Breast epithelium (tissue), 4 donors: ENCODE data around the gene CORO7. TPM values are rescaled to one million over a fixed set of nuclear protein-coding genes. Genes with fewer than 3 reads are reported as not detected.

Experiments
- DNase-seq, 2 donors: peaks; one replicate each; pipeline ENCODE4 v3.0.0-alpha.2; 2019; ENCODE audit warnings: low spot score in 2 of 2
- H3K27ac ChIP-seq, 2 donors: fragments of 200-600 bp; sonication (generic) in 1 of 2; one replicate each; pipeline ENCODE4 v1.5.1; 2016 to 2019; ENCODE audit warnings: mild to moderate bottlenecking in 1 of 2
- H3K27me3 ChIP-seq, 2 donors: fragments of 200-600 bp; sonication (generic) in 1 of 2; one replicate each; pipeline versions ENCODE4 v1.5.1 to v1.6.0; 2017 to 2019; ENCODE audit warnings: control low read depth in 1 of 2, mild to moderate bottlenecking in 1 of 2
- H3K36me3 ChIP-seq: fragments of 200-600 bp; one replicate; pipeline ENCODE4 v1.5.1; 2019
- H3K4me1 ChIP-seq, 2 donors: fragments of 200-600 bp; sonication (generic); one replicate each; pipeline ENCODE4 v1.5.1; 2016 to 2019; ENCODE audit warnings: control low read depth in 1 of 2
- H3K4me3 ChIP-seq, 3 donors: fragments of 200-600 bp; sonication (generic); 1 replicate in 2 of 3; 2 replicates in 1 of 3; pipeline ENCODE4 v1.5.1; 2016 to 2019; ENCODE audit warnings: mild to moderate bottlenecking in 3 of 3, moderate library complexity in 2 of 3
- H3K9me3 ChIP-seq, 2 donors: fragments of 200-600 bp; sonication (generic) in 1 of 2; one replicate each; pipeline ENCODE4 v1.5.1; 2016 to 2019; ENCODE audit warnings: control low read depth in 1 of 2
- POLR2A ChIP-seq: fragments of 450-650 bp; IDR thresholded peaks from one replicate; pipeline ENCODE4 v1.6.1; 2016; ENCODE audit warnings: antibody characterized with exemption, mild to moderate bottlenecking, moderate library complexity
- POLR2AphosphoS5 ChIP-seq, 3 donors: sonication (generic); formaldehyde crosslinking; IDR thresholded peaks; one replicate each; pipeline ENCODE4 v1.6.1; 2017; ENCODE audit warnings: antibody characterized with exemption in 3 of 3
- intact Hi-C: fragments of 100-400 bp; cut with DNase I; formaldehyde crosslinking; loops from one replicate; pipeline ENCODE4 v1.15.1; 2023; ENCODE audit warnings: low total_unique reads
- total RNA-seq, 3 donors: library from RNA; depleted of rRNA; stranded (reverse); fragments of >200 nt; gene quantifications; one replicate each; pipeline ENCODE4 v1.1.0, GENCODE V29; 2016
- TF ChIP-seq, protein P1 (sequence below), 3 donors: fragments of 450-650 bp; IDR thresholded peaks; one replicate each; pipeline ENCODE4 v1.5.1; 2016 to 2017; ENCODE audit warnings: antibody characterized with exemption in 3 of 3, mild to moderate bottlenecking in 3 of 3, moderate library complexity in 3 of 3

CORO7 gene
- total RNA-seq, 3 donors from 2014 or later, result 19.7 to 25.9 (median 22.7) TPM

DNA sequence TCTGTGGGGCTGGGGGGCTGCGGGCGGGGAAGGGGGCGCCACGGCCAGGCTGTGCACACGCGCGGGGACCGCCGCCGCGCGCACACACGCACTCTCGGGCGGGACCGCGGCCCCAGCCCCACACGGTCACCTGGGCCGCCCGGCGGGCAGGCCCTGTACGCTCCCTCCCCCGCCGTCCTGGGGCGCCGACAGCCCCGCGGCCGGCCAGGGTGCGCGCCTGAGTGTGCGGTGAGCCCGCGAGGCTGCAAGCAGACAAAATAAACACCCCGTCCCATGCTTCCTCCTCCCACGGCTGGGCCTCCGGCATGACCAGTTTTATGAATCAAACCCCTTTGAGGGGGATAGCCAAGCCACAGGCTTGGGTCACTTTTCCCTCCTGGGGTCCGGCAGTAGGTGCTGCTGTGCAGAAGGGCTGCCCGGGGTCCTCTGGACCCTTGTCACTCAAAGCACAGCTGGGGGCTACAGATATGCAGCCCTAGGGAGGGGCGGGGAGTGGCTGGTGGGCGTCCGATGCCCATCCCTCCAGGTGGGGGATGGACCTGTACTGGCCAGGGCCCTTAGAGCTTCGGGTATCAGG, 44.3 kb downstream of the CORO7 start:
- Histone ChIP-seq H3K27me3 (no peaks in the 10 kb centered on the region), H3K4me1 (peaks cover 19 to 68% of the 10 kb centered on the region in 2 donors)

DNA sequence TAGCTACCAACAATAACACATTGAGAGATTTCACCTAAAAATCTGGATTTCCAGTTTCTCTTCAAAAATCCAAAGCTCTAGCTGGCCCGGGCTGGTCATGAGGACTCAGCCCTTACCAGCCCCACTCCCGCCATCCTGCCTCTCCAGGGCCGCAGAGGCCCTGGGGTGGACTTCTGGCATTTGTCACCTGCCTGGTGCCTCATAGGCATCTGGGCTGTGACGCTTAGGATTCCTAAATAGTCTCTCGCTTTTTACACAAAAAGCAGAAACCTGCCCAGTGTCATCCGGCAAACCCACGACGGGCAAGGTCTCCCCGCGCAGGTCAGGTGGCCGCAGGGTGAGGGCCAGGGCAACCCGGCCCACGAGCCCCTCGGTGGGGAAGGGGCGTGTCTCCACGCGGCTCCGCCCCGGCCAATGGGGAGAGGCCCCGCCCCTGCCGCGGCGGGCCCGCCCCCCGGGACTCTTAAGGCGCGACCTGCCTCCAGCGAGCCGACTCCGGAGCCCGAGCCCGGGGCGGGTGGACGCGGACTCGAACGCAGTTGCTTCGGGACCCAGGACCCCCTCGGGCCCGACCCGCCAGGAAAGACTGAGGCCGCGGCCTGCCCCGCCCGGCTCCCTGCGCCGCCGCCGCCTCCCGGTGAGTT, 44.9 kb downstream of the CORO7 start, which contains the start of gene VASN:
TSS of gene VASN (plus strand) at position 492 of the 644 bp plus-strand sequence. CDS start 9,030 bp downstream, outside the sequence.
- Histone ChIP-seq H3K9me3 (no peaks in the 10 kb centered on the region), H3K27ac (peak within 1 kb of the TSS; percentile 91 to 97), H3K4me1 (peaks cover 19 to 63% of the 10 kb centered on the region in 2 donors), H3K27me3 (no peaks in the 10 kb centered on the region), H3K36me3 (no peaks in the 10 kb centered on the region), H3K4me3 (peak within 1 kb of the TSS; percentile 78 to 83 (median 82))
- DNase-seq, result peak; percentile 72 to 73
- TF ChIP-seq POLR2A, result peak; percentile 88
- TF ChIP-seq POLR2AphosphoS5 (IDR thresholded peaks at IDR 0.05), result peak; percentile 90 to 94 (median 93)
- TF ChIP-seq, protein P1, sequence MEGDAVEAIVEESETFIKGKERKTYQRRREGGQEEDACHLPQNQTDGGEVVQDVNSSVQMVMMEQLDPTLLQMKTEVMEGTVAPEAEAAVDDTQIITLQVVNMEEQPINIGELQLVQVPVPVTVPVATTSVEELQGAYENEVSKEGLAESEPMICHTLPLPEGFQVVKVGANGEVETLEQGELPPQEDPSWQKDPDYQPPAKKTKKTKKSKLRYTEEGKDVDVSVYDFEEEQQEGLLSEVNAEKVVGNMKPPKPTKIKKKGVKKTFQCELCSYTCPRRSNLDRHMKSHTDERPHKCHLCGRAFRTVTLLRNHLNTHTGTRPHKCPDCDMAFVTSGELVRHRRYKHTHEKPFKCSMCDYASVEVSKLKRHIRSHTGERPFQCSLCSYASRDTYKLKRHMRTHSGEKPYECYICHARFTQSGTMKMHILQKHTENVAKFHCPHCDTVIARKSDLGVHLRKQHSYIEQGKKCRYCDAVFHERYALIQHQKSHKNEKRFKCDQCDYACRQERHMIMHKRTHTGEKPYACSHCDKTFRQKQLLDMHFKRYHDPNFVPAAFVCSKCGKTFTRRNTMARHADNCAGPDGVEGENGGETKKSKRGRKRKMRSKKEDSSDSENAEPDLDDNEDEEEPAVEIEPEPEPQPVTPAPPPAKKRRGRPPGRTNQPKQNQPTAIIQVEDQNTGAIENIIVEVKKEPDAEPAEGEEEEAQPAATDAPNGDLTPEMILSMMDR (IDR thresholded peaks at IDR 0.05), result no peak
- intact Hi-C loops, result no loop called here

More for the DNA sequence above, 44.3 kb downstream of the CORO7 start:
- Histone ChIP-seq H3K36me3 (no peaks in the 10 kb centered on the region), H3K4me3 (peak overlapping the region; percentile 78 to 83 (median 82)), H3K9me3 (no peaks in the 10 kb centered on the region), H3K27ac (peak overlapping the region; percentile 91 to 97)
- intact Hi-C loops, result no loop called here
- no peak for DNase-seq
- TF ChIP-seq, protein P1 (IDR thresholded peaks at IDR 0.05), result no peak
- TF ChIP-seq POLR2A (no peak), POLR2AphosphoS5 (IDR thresholded peaks at IDR 0.05) (no peak)

DNA sequence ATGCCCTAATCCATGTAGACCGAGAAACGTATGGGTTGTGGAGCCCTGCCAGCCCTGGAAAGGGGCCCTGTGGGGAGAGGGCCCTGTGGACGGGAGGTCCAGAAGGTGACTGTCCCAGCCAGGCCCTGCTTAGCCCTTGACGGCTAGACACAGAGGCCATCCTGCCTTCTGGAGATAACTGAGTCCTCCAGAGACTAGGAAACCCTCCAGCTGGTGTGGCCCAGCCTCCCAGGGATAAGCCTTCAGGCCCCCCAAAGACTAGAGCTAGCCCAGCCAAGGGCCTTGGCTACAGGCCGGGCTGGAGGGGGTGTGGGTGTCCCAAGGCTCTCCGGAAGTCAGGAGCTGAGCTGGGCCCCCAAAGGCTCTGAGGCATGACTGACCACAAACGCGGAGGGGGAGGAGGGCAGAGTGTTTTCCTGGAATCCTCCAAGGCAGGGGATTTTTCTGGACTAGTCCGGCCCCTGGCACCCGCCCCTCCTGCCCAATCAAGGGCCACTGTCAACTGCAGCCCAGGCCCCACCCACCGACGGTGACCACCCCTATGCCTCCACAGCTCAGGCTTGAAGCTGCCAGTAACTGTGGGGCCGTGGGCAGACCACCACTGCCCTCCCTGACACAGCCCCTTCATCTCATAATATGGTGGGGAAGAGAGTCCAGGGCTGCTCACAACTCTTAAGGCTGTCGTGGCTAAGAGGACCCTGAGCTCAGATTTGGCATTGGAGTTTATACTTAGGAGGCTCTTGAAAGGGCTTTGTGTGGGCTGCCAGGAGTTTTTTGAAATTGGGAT, 45.6 kb downstream of the CORO7 start:
- H3K4me3 ChIP-seq, result peak overlapping the region in 2 of 3 donors; percentile 82 to 83
- DNase-seq, result peak in 1 of 2 donors; percentile 63
- intact Hi-C loops, result no loop called here
- H3K36me3 ChIP-seq, result no peaks in the 10 kb centered on the region
- H3K27ac ChIP-seq, result peak overlapping the region; percentile 91 to 97
- H3K27me3 ChIP-seq, result no peaks in the 10 kb centered on the region
- H3K4me1 ChIP-seq, result peaks cover 19 to 56% of the 10 kb centered on the region in 2 donors
- no peaks in the 10 kb centered on the region for H3K9me3 ChIP-seq
- TF ChIP-seq POLR2A (no peak), POLR2AphosphoS5 (IDR thresholded peaks at IDR 0.05) (peak; percentile 18 to 42 (median 41))

DNA sequence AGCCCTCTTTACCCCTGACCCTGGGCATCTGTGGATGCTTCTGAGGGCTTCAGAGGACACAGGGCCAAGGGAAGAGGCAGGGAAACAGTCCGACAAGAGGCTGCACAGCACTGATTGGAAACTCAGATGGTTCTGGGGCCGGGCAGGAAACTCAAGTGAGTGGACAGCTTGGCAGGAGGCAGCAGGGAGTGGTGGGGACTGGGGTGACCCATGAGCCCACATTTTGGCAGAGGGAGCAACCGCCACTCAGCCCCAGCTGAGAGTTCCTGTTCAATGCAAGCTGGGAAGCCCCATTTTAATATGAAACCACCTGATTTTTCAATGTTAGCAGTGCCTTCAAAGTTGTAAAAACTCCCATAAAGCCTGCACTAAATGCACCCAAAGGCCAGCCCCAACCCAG, 46.2 kb downstream of the CORO7 start:
- intact Hi-C loops, result no loop called here
- TF ChIP-seq, protein P1 (IDR thresholded peaks at IDR 0.05), result no peak
- TF ChIP-seq POLR2A (no peak), POLR2AphosphoS5 (IDR thresholded peaks at IDR 0.05) (no peak)
- H3K36me3 ChIP-seq, result no peaks in the 10 kb centered on the region
- no peaks in the 10 kb centered on the region for H3K27me3 ChIP-seq
- H3K4me1 ChIP-seq, result peaks cover 16 to 50% of the 10 kb centered on the region in 2 donors
- H3K27ac ChIP-seq, result peak overlapping the region; percentile 91 to 97
- H3K9me3 ChIP-seq, result no peaks in the 10 kb centered on the region
- DNase-seq, result no peak
- no peak overlapping the region for H3K4me3 ChIP-seq

- intact Hi-C loops, result no loop called here
- peak overlapping the region; percentile 91 to 97 for H3K27ac ChIP-seq
- no peak overlapping the region for H3K4me3 ChIP-seq
- no peaks in the 10 kb centered on the region for H3K36me3 ChIP-seq
- peaks cover 14 to 41% of the 10 kb centered on the region in 2 donors for H3K4me1 ChIP-seq
- no peaks in the 10 kb centered on the region for H3K9me3 ChIP-seq
- peak; percentile 88 to 92 for DNase-seq
- TF ChIP-seq, protein P1 (IDR thresholded peaks at IDR 0.05), result peak in 1 of 3 donors; percentile 17
- TF ChIP-seq POLR2A (no peak), POLR2AphosphoS5 (IDR thresholded peaks at IDR 0.05) (no peak)
- H3K27me3 ChIP-seq, result no peaks in the 10 kb centered on the region
These were observed 47.2 kb downstream of the CORO7 start for GRCh38 chr16:4369007-4369733.
